Measurements from ENCODE around the gene ZNF19. TPM values are rescaled to one million over a fixed set of nuclear protein-coding genes. Genes with fewer than 3 reads are reported as not detected.
A peak's percentile ranks its signal among the peaks of the same experiment; 100 is the strongest.

The ZNF19 gene
- total RNA-seq, 2 donors from 2014 or later, result 3.6 to 4.2 TPM

DNA sequence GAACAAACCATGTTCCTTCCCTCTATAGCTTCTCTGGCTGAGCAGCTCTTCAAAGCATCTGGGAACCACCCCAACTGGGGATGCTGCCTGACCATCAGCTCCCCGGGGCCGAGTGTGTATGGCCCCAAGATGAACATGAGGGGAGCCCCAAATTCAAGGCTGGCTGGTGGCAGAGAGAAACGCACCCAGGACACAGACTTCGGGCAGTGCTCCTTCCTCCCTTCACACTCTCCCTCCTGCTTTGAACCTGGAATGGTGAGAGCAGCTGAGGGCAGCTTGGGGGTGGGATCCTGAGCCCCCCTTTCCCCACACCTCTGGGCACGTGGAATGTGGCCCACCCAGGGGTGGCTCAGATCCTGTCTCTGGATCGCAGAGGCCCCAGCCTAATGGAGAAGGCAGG, 64.5 kb downstream of the ZNF19 start:
- DNase-seq (ENCODE audit: low spot score), result peak; percentile 38
- intact Hi-C loops (cut with DNase I), result no loop called here

DNA sequence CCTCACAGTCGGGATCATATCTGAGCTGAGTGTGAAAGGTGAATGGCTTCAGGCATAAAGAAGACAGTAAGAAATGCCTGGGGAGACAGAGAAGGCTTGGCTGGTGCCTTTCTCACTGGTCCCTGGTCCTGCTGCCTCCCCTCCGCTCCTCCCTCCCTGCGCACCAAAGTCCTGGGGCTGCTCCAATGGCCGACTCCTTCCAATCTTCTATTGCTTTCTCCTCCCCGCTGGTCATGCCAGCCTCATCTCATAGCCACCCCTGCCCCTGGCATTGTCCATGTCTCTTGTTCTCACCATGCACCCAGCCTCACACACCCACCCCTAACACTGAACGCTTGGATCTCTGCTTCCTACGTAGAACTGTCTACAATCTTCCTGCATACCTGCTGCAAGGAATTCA, 65.3 kb downstream of the ZNF19 start:
- DNase-seq (ENCODE audit: low spot score), result peak; percentile 56
- intact Hi-C loops (cut with DNase I), result no loop called here

Other genes starting within 250 kb of the ZNF19 start
- 10 to 100 TPM; 13.9 to 16.9 TPM for gene CMTR2, start 199.9 kb downstream of the ZNF19 start, total RNA-seq
- 1 to 10 TPM in 1 of 2 donors, under 1 TPM in 1; 0.62 to 1.2 TPM for gene CALB2, start 130.6 kb downstream of the ZNF19 start, total RNA-seq
- gene TLE7, start 47.3 kb downstream of the ZNF19 start, total RNA-seq, result not detected
- 10 to 100 TPM in 1 of 2 donors, 1 to 10 TPM in 1; 10.0 to 10.5 TPM for gene ZNF23, start 27.1 kb downstream of the ZNF19 start, total RNA-seq
- gene CHST4, start 37.1 kb upstream of the ZNF19 start, total RNA-seq, result not detected
- under 1 TPM in 1 of 2 donors, not detected in 1; 0.09 TPM for gene TAT, start 87.8 kb upstream of the ZNF19 start, total RNA-seq
- not detected for gene MARVELD3, start 136.9 kb upstream of the ZNF19 start, total RNA-seq
- 1 to 10 TPM; 6.3 to 9.1 TPM for gene PHLPP2, start 235.4 kb upstream of the ZNF19 start, total RNA-seq